GM18858 (cell line): ENCODE measurements around the gene RGS16.

ENCODE experiments used
- ATAC-seq: cut with Tn5 transposase; IDR thresholded peaks from one replicate; pipeline ENCODE4 v1.9.1; 2021; ENCODE audit not compliant: unreplicated experiment

Gene RGS16

DNA sequence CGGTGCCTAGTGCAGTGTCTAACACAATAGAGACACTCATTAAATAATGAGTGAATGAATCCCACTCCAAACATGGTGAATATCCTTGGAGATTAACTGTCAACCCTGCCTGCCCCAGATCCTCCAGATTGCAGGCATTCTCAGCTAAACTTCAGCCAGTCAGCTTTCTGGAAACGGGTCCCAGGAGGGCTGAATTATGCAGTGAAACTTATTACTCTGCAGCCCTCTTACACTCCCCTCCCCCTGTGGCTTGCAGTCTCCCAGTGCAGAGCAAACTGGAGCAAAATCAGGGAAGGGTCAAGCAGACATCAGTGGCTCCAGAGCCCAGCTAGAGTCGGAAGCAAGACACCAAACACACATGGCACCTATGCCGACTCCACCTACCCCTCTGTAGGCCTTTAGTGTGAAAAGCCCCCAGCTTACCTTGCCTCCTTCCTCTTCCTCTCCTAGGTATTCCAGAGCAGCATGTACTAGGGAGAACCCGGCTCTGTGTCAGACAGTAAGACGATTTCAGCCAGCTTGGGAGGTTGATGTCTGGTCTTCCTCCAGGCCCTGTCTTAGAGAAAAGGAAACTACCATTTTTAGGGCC lies 6.5 kb upstream of the RGS16 start:
- no peak for ATAC-seq

DNA sequence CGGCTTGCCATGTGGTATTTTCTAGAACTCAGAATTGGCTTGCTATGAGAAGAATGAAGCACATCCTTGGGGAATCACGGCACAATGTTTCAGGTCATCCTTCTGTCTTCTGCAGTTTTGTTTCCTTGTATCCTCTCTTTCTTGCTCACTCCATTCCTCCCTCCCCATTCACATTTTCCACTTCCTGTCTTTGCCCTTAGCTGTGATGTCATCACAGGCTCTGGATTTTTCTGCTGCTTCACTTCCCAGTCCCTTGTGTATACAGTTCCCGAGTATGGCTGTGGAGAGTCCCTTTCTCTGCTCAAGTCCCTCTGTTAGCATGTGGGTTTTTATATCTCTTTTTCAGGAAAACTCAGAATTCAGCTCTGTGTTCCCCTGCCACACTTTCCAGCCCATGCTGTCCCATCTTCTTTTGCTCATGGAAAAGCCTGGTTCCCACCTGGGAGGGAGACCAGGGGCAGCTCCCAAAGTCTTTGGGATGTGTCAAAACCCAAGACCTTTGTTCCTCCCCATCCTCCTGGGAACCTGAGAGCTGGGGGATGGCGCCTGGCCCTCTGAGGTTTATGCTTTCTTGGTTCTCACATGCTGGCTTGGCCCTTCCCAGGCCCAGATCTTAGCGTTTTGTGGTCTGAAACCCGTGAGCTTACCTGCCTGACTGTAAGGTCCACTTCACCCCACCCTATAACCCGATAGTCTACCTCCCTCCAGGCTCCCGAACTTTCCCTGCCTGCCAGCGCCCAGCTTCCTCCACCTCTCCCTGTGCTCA lies 4.8 kb upstream of the RGS16 start:
- ATAC-seq: no peak

DNA sequence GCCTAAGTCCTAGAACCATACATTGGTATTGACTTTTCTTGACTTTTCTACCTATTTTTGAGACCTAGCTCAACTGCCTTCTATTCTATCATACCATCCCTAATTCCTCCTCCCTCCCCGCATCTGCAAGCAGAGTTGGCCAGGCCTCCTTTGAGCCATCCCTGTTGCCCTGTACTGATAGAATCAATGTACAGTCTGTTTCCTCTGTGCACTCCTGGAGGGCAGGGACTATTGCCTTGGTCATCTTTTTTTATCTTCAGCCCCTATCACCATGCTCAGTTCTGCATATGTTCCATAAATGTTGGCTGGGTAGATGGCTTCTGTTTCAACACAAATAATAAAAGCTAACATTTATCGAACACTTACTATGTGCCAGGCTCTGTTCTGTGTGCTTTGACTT lies 4.0 kb upstream of the RGS16 start:
- no peak for ATAC-seq

DNA sequence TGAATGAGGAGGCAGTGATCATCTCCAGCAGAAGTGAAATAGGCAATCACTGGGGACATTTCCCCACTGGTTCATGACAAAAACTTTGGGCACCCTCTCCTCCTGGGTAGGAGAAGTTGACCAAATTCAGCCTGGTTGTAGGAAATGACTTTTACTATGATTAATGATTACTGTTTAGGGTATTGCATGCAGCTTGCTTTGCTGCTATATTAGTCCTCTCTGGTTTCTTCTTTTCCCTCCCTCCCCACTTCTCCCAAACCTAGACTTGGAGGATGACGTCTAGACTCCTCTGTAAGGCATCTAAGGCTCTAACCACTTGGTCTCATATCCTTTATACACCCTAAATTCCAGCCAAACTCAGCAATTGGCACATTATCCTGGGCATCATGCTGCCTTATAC lies 3.4 kb upstream of the RGS16 start:
- ATAC-seq: no peak

DNA sequence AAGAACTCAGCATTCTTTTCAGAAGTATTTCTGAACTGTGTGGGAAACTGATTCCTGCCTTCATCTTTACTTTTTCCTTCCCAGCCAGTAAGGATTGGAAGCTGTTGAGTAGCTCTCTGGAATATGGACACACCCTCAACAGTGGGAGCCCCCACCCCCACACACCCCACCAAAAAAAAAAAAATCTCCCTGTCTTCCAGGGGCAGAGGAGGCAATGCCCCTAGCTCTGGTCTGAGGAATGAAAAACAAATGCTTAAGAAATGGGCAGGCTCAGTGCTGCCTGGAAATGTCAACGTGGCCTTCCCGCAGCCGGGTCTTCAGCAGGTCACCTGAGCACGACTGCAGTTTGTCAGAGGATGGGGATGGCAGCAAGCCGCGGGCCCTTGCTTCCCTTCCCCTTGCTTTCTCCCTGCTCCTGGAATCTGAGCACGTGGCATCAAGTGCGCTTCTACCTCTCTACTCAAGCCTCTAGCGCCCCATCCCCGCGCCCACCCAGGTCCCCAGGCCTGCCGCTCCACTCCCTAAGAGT lies 479 bp downstream of the RGS16 start:
- ATAC-seq: no peak

DNA sequence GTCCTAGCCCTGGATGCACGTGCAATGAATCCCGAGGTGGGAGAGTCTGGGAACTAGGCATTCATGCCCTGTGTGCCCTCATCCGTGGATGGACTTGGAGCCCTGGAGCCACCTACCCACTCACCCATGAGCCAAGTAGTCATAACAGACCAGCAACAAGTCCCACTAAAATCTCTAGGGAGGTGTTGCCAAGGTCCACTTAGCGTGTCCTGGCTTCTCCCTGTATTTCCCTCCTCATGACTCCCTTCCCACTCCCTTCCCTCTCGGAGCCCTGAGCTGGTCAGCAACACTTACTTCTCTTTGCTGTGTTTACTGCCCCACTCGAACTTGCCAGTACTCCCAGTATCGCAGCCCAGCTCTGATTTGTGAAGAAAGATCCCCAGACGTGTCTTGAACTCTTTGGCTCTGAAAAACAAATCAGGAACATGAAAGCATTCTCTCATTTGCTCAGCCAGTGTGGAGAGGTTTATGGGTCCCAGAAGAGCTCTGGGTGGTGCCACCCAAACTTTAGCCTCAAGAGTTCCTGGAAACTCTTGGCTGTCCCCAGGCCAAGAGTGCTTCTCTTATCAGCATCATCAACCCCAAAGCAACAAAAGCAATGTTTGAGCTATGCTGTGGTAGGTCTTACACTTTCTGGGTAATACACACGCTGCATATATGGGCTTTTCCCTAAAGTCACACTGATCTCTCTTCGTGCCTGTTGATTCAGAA lies 1.1 kb downstream of the RGS16 start:
- ATAC-seq: no peak

DNA sequence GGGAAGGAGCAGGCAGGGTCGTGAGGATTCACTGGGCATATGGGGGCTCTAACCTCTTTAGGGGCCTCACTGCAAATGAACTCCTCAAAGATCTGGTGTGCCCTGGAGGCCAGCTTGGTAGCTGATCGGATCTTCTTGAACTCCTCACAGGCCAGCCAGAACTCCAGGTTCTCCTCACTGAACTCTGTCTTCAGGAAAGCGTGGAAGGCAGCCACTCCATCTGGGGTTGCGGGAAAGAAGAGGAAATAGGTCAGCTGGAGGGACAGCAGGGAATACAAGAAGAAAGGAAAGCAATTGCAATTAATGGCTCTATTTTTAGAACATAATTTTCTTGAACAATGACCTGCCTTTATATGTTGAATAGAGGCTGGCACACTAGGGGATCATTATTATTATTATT lies 2.3 kb downstream of the RGS16 start:
- ATAC-seq: no peak

DNA sequence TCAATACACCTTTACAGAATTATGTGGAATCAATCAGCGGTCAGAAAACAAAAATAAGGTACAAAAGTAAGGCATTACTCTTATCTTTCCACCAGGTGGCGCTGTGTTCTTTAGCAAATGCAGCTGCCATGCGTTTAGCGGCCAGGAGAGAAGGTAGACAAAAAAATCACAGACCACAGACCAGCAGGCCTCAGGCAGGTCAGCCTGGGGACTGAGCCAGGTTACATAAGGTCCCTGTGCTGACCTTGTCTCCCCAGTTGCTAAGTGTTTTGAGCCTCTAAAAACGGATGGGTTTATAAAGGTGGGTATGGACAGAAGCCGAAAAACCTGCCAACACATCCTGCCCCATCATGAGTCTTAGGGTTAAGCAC lies 2.8 kb downstream of the RGS16 start:
- ATAC-seq: no peak

DNA sequence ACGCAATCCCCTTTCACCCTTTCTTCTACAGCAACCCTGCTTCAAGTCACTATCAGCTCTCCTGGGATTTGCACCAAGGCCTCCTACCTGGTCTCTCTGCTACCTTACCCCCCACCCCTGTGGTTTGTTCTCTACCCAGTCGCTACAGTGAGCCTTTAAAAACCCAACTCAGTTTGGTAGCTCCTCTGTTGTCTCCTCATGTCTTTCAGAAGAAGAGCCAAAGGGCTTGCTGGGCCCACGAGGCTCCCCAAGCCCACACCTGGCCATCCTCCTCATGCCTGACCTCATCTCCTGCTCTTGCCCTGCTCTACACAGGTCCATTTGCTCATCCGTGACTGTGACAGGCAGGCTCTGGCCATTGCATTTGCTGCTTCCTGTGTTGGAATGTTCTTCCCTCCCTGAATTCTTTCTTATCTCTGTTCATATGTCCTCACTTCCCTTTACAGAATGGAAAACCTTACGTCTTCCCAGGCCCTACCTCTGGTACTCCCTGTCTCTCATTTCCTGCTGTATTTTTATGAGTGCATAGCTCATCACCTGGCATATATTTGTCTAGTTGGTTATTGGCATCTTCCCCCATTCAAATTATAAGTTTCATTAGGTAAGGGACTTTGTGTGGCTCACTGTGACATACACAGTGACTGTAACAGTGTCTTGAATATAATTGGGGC lies 3.3 kb downstream of the RGS16 start:
- no peak for ATAC-seq

DNA sequence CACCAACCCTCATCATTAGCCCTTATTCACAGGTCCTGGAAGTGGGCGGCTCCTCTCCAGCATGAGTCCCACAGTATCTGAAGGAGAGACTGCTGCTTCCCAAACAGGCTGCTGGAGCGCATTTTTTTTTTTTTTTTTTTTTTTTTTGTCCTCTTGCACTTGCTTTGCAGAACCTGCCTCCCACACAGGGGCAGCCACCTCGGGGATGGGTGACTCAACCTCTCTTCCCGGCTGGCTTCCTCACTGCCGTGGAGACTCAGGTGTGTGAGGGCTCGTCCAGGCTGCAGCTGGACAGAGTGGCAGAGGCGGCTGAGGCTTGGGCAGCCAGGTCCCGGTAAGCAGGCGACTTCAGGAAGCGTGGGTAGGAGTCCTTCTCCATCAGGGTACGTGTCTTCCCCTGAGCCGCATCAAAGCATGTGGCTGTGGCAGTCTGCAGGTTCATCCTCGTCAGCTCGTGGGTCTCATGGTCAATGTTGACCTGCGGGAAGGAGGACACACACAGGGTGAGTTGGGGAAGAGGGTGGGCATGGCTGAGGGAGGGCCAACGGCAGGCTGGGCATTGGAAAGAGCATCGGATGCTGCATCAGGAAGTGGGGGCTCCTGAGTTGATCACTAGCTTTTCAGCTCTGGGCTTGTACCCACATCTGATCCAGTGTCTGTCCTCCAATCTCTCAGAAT lies 4.0 kb downstream of the RGS16 start:
- no peak for ATAC-seq

DNA sequence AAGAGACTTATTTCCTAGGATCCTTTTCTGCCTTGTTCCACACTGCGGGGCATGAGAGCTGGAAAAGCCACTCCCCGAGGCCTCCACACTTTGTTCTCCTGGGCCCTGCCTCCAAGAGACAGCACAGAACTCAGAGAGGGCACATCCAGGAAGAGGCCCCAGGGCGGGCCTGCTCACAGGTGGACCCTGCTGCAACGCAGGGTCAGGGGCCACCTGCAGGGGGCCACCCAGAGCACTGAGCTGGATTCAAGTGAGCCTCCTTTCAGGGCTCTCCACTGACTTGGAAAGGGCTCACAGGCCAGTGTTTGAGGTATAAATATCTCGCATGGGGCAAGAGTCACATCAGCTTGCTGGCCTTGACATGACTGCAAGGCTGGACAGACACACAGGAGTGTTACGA lies 4.8 kb downstream of the RGS16 start:
- ATAC-seq: no peak

DNA sequence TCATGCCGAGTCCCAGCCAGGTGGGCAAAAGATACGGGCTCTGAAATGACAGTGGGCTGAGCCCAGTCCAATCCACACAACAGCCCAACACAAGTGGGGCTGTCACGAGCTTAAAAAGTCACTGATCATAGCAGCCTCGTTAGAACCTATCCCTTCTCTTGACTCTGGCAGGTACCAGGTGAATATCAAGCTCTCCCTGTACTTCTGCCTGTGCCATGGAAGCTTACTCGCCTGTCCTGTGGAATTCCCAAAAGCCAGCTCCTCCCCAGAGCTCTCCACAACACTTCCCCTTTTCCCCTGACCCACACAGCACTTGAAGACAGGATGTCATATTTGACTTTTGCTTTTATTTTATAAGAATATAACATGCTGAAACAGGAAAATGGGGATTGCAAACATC lies 5.9 kb downstream of the RGS16 start:
- no peak for ATAC-seq

DNA sequence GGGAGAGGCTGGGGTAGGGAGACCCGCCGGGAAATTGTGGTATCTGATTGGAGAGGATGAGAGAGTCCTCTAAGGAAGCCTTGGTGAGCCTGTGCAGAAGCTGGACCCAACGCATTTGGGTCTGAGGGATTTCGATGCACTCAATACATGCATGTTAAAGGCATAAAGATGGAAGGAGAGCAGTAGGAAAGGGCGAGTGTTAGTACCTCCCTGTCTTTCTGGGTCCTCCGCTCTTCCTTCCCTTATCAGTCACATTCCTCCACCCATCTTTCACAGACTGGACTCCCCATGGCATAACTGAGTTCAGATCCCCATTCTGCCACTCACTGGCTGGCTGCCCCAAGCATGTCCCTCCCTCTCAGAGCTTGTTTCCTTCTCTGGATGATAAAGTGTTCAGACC lies 7.3 kb downstream of the RGS16 start:
- no peak for ATAC-seq

DNA sequence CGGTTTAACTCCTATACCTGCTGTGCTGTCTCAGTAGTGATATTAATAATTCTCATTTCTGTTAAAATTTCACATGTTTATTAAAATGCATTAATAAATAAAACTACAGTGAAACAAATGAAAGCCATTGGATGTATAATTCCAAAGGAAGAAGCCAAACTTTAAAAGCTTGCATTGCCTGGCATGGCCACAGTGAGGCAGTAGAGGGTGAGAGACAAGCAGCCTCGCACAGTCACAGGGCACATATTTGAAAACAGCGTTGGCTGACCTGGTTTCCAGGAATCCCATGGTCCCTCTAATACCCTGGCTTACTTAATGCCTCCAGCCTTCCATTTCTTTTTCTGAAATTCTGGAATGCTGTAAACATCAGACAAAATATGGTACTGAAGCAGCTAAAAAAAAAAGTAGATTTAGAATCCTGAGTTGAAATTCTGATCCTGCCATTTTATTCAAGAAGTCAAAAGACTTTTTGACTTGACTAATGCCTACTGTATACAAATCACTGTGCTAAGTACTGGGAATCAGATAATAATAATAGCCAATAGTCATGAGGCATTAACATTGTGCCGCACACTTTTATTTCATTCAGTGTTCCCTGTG lies 8.4 kb downstream of the RGS16 start:
- no peak for ATAC-seq

DNA sequence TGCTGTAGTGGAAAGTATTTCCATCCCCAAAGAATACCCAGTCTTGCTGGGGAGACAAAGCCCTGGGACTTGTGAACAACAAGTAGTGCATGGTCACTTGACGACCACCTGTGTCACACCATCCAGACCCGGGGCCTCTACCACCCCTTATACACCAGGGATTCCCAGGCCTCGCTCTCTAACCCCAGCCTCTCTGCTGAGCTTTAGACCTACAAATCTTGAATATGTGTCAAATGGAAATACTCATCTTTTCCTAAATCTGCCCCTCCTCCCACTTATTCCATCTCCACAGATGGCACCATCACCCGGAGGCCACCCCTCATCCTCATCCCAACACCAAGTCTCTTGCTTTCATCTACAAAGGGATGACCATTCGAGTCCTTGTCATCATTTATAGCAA lies 14.3 kb downstream of the RGS16 start:
- no peak for ATAC-seq

DNA sequence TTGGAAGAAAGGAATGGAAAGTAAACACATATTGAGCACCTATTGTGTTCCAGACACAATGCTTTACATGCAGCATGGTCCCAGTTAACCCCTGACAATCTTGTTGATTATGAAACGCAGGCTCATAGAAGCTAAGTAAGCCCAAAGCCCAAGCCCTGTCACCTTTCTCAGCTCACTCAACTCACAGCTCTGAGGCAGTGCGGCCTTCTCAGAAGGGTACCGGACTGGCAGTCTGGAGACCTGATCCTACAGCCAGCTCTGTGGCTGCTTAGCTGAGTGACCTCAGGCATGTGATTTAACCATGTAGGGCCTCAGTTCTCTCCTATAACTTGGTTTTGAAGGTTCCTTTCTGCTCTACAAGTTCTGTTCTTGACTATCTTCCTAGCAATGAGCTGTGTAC lies 14.7 kb downstream of the RGS16 start:
- ATAC-seq: no peak

DNA sequence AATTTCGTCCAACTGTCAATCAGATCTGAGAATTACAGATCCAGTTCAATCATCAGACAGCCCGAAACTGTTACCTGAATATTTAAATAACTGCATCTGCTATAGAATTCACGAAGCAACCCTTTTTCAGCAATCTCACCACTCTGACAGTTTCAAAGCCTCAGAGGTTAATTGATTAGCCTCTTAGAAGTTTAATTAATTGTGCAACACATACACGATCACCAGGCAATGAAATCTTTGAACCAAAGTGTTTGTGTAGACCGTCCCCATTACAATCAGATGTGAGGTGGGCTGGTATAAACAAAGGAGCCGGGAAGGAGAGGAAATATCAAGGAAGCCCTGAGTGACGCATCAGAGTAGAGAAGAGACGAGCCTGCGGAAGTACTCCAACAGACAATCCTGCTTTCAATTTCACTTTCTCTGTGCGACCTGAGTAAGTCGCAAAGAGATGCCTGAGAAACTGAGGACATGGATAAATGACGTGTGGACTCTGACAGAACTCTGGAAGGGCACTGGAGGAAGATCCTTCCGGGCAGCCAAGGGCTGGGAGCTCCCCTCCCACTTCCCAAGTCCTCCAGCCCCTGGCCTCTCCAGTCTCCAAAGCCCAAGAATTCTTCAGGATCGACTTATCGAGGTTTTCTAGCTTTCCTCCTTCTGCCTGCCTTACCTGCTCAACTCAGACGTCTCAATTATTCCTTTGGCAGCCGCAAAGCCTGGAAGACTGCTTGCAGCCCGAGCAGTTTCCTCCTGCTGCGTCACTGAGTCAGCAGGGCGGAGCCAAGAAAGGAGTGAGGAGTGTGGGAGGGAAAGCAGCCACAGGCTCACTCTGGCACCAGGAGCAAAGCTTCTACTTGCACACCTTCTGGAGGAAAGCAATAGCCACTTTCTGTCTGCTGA lies 15.4 kb downstream of the RGS16 start, which contains the start of gene RNASEL:
Gene RNASEL, minus strand, starts transcription at position 757 of the 897 bp plus-strand sequence. CDS start 2,450 bp downstream, outside the sequence.
- peak; percentile 76 for ATAC-seq

DNA sequence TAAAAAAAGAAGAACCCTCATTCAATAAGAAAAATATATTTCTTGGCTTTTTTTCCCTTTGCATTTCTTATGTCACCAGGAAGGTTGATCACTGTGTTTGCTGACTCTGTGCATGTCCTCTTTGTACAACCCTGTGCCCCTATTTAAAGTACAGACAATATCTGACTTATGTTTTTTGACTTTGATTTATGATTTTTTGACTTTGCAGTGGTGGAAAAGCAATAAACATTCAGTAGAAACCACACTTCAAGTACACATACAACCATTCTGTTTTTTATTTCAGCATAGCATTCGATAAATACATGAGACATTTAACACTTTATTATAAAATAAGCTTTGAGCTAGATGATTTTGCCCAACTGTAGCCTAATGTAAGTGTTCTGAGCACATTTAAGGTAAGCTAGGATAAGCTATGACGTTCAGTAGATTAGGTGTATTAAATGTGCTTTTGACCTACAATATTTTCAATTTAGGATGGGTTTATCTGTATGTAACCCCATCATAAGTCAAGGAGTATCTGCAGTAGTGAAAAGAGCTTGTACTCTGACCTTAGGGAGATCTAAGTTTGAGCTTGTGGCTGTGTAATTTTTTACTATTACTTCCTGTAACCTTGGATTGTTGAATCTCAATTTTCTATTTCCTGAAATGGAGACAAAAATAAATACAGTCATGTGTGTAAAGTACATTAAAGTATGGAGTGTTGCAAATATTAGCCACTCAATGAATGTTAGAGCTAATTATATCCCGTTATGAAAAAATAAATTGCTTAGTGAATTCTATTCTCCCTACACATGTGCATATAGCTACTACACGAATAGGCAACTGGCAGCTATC lies 16.3 kb downstream of the RGS16 start:
- peak; percentile 24 for ATAC-seq

DNA sequence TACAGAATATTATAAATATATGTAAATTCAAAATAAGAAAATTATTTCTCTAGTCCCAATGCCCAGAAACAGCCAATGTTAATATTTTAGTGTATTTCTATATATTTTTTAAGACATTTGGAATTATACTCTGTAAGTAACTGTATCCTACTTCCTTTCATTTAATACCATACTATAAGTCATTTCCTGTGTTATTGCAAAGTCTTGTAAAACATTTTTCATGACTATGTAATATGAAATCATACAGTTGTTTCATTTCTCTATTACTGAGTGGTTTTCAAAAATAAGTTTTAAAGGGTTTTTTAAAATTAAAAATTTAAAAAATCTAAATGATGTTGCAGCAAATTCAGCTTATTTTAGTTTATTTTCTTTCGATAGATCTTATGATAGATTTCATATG lies 17.1 kb downstream of the RGS16 start:
- ATAC-seq: no peak
